WTC11 (cell line): ENCODE results near the gene KHK. TPM values are rescaled to one million over a fixed set of nuclear protein-coding genes. Genes with fewer than 3 reads are reported as not detected.

Experiments used
- ATAC-seq: fragments of 200-7000 bp; cut with Tn5 transposase; 2 replicates; pipeline ENCODE4 v1.10.0; 2021; ENCODE audit warnings: mild to moderate bottlenecking, moderate library complexity
- CTCF ChIA-PET: fragments of 300-600 bp; sonication (Branson Sonifier 250); formaldehyde crosslinking; loops from one replicate; lab custom pipeline; 2021; ENCODE audit warnings: antibody characterized with exemption; lab: Charles Lee
- POLR2A ChIA-PET: fragments of 350-600 bp; sonication (Branson Sonifier 250); formaldehyde crosslinking; loops from one replicate; lab custom pipeline; 2021; ENCODE audit warnings: antibody characterized with exemption; lab: Charles Lee
- DNase-seq: peaks from one replicate; pipeline ENCODE4 v3.0.0; 2021; ENCODE audit warnings: low spot score
- H3K27ac Mint-ChIP-seq: 2 replicates; pipeline ENCODE4 v1.8.0; 2021; ENCODE audit warnings: mixed read lengths
- H3K27me3 Mint-ChIP-seq: 2 replicates; pipeline ENCODE4 v1.8.0; 2021; ENCODE audit warnings: low read depth, mild to moderate bottlenecking, moderate library complexity, mixed read lengths
- H3K36me3 Mint-ChIP-seq: 2 replicates; pipeline ENCODE4 v1.8.0; 2021; ENCODE audit warnings: mixed read lengths
- H3K4me1 Mint-ChIP-seq: 2 replicates; pipeline ENCODE4 v1.8.0; 2022; ENCODE audit warnings: mixed read lengths
- H3K4me3 Mint-ChIP-seq: 2 replicates; pipeline ENCODE4 v1.8.0; 2021; ENCODE audit warnings: mild to moderate bottlenecking, moderate library complexity, mixed read lengths
- H3K9me3 Mint-ChIP-seq: 2 replicates; pipeline ENCODE4 v1.8.0; 2021; ENCODE audit warnings: mixed read lengths
- CREB1 ChIP-seq: sonication (generic); formaldehyde crosslinking; IDR thresholded peaks from 2 replicates; pipeline ENCODE4 v1.8.0; 2023; ENCODE audit warnings: mild to moderate bottlenecking, missing genetic modification reagents
- EMX1 ChIP-seq: fragments of 250-450 bp; sonication (Bioruptor Pico); IDR thresholded peaks from 2 replicates; pipeline ENCODE4 v1.8.0; 2021; ENCODE audit warnings: mild to moderate bottlenecking
- FOXK1 ChIP-seq: sonication (generic); formaldehyde crosslinking; IDR thresholded peaks from 2 replicates; pipeline ENCODE4 v1.8.0; 2022; ENCODE audit warnings: mild to moderate bottlenecking, moderate library complexity, missing genetic modification reagents
- GRHL2 ChIP-seq: fragments of 250-450 bp; sonication (Bioruptor Pico); IDR thresholded peaks from 2 replicates; pipeline ENCODE4 v1.8.0; 2022; ENCODE audit warnings: mild to moderate bottlenecking, moderate library complexity; ENCODE audit not compliant: insufficient replicate concordance, severe bottlenecking
- MYBL2 ChIP-seq: sonication (generic); formaldehyde crosslinking; IDR thresholded peaks from 2 replicates; pipeline ENCODE4 v1.8.1; 2023; ENCODE audit warnings: mild to moderate bottlenecking, moderate library complexity, missing genetic modification reagents
- NFE2L1 ChIP-seq: sonication (generic); formaldehyde crosslinking; IDR thresholded peaks from 2 replicates; pipeline ENCODE4 v1.8.1; 2023; ENCODE audit warnings: missing genetic modification reagents
- PRRX2 ChIP-seq: fragments of 250-450 bp; sonication (Bioruptor Pico); IDR thresholded peaks from 2 replicates; pipeline ENCODE4 v1.8.0; 2021; ENCODE audit warnings: mild to moderate bottlenecking
- SMAD3 ChIP-seq: sonication (generic); formaldehyde crosslinking; IDR thresholded peaks from 2 replicates; pipeline ENCODE4 v1.8.0; 2022; ENCODE audit warnings: missing genetic modification reagents, mild to moderate bottlenecking, borderline replicate concordance
- SMAD4 ChIP-seq: sonication (generic); formaldehyde crosslinking; IDR thresholded peaks from 2 replicates; pipeline ENCODE4 v1.8.0; 2022; ENCODE audit warnings: mild to moderate bottlenecking, missing genetic modification reagents
- TEAD4 ChIP-seq: sonication (generic); formaldehyde crosslinking; IDR thresholded peaks from 2 replicates; pipeline ENCODE4 v1.8.0; 2022; ENCODE audit warnings: mild to moderate bottlenecking, missing genetic modification reagents
- ZNF263 ChIP-seq: sonication (generic); formaldehyde crosslinking; IDR thresholded peaks from 2 replicates; pipeline ENCODE4 v1.8.1; 2022; ENCODE audit warnings: low read depth, mild to moderate bottlenecking, moderate library complexity, missing genetic modification reagents
- ZNF317 ChIP-seq: sonication (generic); formaldehyde crosslinking; IDR thresholded peaks from 2 replicates; pipeline ENCODE4 v1.8.1; 2023; ENCODE audit warnings: low read depth, mild to moderate bottlenecking, moderate library complexity, missing genetic modification reagents, borderline replicate concordance
- total RNA-seq: library from RNA; stranded (reverse); gene quantifications from 3 replicates; pipeline ENCODE4 v1.2.3, GENCODE V29; 2021
- TF ChIP-seq, protein P1 (sequence below): fragments of 250-450 bp; sonication (Bioruptor Pico); IDR thresholded peaks from 2 replicates; pipeline ENCODE4 v1.8.0; 2021; ENCODE audit warnings: mild to moderate bottlenecking
- TF ChIP-seq, protein P2 (sequence below): sonication (generic); formaldehyde crosslinking; IDR thresholded peaks from 2 replicates; pipeline ENCODE4 v1.8.1; 2023; ENCODE audit warnings: mild to moderate bottlenecking, missing genetic modification reagents, borderline replicate concordance
- TF ChIP-seq, protein P3 (sequence below): sonication (generic); formaldehyde crosslinking; IDR thresholded peaks from 2 replicates; pipeline ENCODE4 v1.8.1; 2023; ENCODE audit warnings: mild to moderate bottlenecking, missing genetic modification reagents
- TF ChIP-seq, protein P4 (sequence below): sonication (generic); formaldehyde crosslinking; IDR thresholded peaks from 2 replicates; pipeline ENCODE4 v1.8.1; 2023; ENCODE audit warnings: mild to moderate bottlenecking, missing genetic modification reagents, moderate library complexity
- TF ChIP-seq, protein P5 (sequence below): sonication (generic); formaldehyde crosslinking; IDR thresholded peaks from 2 replicates; pipeline ENCODE4 v1.8.0; 2022; ENCODE audit warnings: mild to moderate bottlenecking, missing genetic modification reagents
- TF ChIP-seq, protein P6 (sequence below): sonication (generic); formaldehyde crosslinking; IDR thresholded peaks from 2 replicates; pipeline ENCODE4 v1.8.0; 2022; ENCODE audit warnings: mild to moderate bottlenecking, missing genetic modification reagents
- TF ChIP-seq, protein P7 (sequence below): fragments of 250-450 bp; sonication (Bioruptor Pico); conservative IDR thresholded peaks from 2 replicates; pipeline ENCODE4 v1.9.0; 2021; ENCODE audit warnings: mild to moderate bottlenecking
- TF ChIP-seq, protein P8 (sequence below): sonication (generic); formaldehyde crosslinking; IDR thresholded peaks from 2 replicates; pipeline ENCODE4 v1.8.0; 2022; ENCODE audit warnings: missing genetic modification reagents

KHK gene
- total RNA-seq, 1 experiment from 2014 or later: 17.4 TPM

DNA sequence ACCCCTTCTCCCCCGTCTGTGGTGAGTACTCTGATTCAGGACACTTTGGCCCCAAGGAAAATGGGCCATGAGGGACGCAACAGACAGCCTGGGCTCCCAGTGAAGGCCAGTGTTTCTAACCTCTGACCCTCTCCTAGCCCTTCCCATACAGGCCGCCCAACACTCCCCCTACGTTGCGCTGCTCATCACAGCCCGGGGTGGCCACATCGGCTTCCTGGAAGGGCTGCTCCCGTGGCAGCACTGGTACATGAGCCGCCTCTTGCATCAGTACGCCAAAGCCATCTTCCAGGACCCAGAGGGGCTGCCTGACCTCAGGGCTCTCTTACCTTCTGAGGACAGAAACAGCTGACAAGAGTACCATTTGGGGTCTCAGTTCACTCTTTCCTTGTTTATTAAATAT lies 43.8 kb downstream of the KHK start:
- no peak for DNase-seq
- Mint-ChIP-seq H3K27ac (no peak overlapping the region), H3K4me1 (peaks cover 14% of the 10 kb centered on the region), H3K27me3 (peaks cover 2% of the 10 kb centered on the region; the same call in 1 of the 2 replicates), H3K4me3 (no peak overlapping the region), H3K36me3 (peaks cover 21% of the 10 kb centered on the region), H3K9me3 (no peaks in the 10 kb centered on the region)
- ChIA-PET POLR2A (no interaction called here), CTCF (no interaction called here)
- TF ChIP-seq PRRX2: no peak
- TF ChIP-seq SMAD4 (CRISPR knock-in tag): no peak
- no peak for TF ChIP-seq GRHL2 (CRISPR knock-in tag)
- TF ChIP-seq CREB1 (CRISPR knock-in tag): no peak
- no peak for TF ChIP-seq EMX1
- TF ChIP-seq, protein P1, sequence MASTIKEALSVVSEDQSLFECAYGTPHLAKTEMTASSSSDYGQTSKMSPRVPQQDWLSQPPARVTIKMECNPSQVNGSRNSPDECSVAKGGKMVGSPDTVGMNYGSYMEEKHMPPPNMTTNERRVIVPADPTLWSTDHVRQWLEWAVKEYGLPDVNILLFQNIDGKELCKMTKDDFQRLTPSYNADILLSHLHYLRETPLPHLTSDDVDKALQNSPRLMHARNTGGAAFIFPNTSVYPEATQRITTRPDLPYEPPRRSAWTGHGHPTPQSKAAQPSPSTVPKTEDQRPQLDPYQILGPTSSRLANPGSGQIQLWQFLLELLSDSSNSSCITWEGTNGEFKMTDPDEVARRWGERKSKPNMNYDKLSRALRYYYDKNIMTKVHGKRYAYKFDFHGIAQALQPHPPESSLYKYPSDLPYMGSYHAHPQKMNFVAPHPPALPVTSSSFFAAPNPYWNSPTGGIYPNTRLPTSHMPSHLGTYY (CRISPR knock-in tag): no peak
- TF ChIP-seq, protein P2, sequence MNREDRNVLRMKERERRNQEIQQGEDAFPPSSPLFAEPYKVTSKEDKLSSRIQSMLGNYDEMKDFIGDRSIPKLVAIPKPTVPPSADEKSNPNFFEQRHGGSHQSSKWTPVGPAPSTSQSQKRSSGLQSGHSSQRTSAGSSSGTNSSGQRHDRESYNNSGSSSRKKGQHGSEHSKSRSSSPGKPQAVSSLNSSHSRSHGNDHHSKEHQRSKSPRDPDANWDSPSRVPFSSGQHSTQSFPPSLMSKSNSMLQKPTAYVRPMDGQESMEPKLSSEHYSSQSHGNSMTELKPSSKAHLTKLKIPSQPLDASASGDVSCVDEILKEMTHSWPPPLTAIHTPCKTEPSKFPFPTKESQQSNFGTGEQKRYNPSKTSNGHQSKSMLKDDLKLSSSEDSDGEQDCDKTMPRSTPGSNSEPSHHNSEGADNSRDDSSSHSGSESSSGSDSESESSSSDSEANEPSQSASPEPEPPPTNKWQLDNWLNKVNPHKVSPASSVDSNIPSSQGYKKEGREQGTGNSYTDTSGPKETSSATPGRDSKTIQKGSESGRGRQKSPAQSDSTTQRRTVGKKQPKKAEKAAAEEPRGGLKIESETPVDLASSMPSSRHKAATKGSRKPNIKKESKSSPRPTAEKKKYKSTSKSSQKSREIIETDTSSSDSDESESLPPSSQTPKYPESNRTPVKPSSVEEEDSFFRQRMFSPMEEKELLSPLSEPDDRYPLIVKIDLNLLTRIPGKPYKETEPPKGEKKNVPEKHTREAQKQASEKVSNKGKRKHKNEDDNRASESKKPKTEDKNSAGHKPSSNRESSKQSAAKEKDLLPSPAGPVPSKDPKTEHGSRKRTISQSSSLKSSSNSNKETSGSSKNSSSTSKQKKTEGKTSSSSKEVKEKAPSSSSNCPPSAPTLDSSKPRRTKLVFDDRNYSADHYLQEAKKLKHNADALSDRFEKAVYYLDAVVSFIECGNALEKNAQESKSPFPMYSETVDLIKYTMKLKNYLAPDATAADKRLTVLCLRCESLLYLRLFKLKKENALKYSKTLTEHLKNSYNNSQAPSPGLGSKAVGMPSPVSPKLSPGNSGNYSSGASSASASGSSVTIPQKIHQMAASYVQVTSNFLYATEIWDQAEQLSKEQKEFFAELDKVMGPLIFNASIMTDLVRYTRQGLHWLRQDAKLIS (CRISPR knock-in tag): no peak
- no peak for TF ChIP-seq NFE2L1
- TF ChIP-seq, protein P3, sequence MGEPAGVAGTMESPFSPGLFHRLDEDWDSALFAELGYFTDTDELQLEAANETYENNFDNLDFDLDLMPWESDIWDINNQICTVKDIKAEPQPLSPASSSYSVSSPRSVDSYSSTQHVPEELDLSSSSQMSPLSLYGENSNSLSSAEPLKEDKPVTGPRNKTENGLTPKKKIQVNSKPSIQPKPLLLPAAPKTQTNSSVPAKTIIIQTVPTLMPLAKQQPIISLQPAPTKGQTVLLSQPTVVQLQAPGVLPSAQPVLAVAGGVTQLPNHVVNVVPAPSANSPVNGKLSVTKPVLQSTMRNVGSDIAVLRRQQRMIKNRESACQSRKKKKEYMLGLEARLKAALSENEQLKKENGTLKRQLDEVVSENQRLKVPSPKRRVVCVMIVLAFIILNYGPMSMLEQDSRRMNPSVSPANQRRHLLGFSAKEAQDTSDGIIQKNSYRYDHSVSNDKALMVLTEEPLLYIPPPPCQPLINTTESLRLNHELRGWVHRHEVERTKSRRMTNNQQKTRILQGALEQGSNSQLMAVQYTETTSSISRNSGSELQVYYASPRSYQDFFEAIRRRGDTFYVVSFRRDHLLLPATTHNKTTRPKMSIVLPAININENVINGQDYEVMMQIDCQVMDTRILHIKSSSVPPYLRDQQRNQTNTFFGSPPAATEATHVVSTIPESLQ (CRISPR knock-in tag): no peak
- TF ChIP-seq, protein P4, sequence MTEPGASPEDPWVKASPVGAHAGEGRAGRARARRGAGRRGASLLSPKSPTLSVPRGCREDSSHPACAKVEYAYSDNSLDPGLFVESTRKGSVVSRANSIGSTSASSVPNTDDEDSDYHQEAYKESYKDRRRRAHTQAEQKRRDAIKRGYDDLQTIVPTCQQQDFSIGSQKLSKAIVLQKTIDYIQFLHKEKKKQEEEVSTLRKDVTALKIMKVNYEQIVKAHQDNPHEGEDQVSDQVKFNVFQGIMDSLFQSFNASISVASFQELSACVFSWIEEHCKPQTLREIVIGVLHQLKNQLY (CRISPR knock-in tag): no peak
- TF ChIP-seq MYBL2: no peak
- TF ChIP-seq, protein P5, sequence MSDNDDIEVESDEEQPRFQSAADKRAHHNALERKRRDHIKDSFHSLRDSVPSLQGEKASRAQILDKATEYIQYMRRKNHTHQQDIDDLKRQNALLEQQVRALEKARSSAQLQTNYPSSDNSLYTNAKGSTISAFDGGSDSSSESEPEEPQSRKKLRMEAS (CRISPR knock-in tag): no peak
- TF ChIP-seq, protein P6, sequence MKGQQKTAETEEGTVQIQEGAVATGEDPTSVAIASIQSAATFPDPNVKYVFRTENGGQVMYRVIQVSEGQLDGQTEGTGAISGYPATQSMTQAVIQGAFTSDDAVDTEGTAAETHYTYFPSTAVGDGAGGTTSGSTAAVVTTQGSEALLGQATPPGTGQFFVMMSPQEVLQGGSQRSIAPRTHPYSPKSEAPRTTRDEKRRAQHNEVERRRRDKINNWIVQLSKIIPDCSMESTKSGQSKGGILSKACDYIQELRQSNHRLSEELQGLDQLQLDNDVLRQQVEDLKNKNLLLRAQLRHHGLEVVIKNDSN (CRISPR knock-in tag): no peak
- TF ChIP-seq TEAD4 (CRISPR knock-in tag): no peak
- TF ChIP-seq SMAD3 (CRISPR knock-in tag): no peak
- no peak for TF ChIP-seq ZNF263
- ATAC-seq: no peak

DNA sequence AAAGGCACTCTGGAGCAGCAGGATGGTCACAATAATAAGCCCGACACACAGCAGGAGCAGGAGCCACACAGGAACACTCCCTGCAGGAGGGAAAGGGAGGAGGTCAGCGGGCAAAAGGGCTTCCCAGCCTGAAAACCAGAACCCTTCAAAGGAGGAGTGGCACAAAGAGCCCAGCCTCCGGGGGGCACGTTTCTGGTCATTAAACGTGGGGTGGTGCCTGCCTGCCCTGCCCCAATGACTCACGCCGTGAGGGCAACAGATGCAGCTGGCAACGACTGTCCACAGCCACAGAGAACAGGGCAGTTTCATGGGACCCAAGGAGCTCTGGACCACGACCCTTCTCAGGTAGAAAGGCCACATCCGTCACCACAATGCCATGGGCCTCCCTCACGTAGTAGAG lies 44.9 kb downstream of the KHK start:
- ChIA-PET POLR2A (no interaction called here), CTCF (interaction anchor here (0.8 to 1.2 kb wide), 2 partner anchors 39 to 44 kb away, joined by 3 read pairs; partner anchors contain the start of gene KHK)
- Mint-ChIP-seq H3K9me3 (no peaks in the 10 kb centered on the region), H3K36me3 (peaks cover 21% of the 10 kb centered on the region), H3K4me1 (peaks cover 14% of the 10 kb centered on the region), H3K27me3 (no peaks in the 10 kb centered on the region; the same call in 1 of the 2 replicates), H3K4me3 (no peak overlapping the region), H3K27ac (no peak overlapping the region)
- no peak for DNase-seq
- ATAC-seq: no peak
- TF ChIP-seq GRHL2 (CRISPR knock-in tag) (no peak), FOXK1 (CRISPR knock-in tag) (no peak), ZNF317 (CRISPR knock-in tag) (no peak)
- TF ChIP-seq, protein P7, sequence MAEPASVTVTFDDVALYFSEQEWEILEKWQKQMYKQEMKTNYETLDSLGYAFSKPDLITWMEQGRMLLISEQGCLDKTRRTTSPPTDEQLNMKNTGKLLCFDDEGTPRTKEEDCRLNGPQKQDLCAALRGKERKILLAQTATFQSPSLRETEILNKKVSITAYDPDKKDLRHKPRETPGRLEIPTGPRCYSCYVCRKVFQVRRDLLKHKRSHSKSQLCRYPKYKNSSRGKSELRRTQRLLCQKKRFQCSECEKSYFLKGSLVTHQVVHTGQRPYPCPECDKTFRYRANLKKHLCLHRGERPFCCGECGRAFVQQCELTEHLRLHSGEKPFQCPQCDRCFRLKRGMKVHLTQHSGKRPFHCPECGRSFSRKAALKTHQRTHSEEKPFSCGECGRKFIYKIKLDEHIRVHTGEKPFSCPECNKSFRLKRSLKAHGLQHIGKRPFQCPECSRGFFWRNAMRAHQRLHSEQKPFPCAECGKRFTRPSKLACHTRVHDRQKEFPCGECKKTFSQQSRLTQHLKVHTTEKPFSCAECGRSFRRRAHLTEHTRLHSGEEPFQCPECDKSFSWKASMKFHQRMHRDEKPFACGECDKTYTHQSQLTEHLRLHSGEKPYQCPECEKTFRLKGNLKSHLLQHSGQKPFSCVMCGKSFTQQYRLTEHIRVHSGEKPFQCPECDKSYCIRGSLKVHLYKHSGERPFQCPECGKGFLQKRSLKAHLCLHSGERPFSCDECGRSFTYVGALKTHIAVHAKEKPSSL (CRISPR knock-in tag): no peak
- TF ChIP-seq, protein P8, sequence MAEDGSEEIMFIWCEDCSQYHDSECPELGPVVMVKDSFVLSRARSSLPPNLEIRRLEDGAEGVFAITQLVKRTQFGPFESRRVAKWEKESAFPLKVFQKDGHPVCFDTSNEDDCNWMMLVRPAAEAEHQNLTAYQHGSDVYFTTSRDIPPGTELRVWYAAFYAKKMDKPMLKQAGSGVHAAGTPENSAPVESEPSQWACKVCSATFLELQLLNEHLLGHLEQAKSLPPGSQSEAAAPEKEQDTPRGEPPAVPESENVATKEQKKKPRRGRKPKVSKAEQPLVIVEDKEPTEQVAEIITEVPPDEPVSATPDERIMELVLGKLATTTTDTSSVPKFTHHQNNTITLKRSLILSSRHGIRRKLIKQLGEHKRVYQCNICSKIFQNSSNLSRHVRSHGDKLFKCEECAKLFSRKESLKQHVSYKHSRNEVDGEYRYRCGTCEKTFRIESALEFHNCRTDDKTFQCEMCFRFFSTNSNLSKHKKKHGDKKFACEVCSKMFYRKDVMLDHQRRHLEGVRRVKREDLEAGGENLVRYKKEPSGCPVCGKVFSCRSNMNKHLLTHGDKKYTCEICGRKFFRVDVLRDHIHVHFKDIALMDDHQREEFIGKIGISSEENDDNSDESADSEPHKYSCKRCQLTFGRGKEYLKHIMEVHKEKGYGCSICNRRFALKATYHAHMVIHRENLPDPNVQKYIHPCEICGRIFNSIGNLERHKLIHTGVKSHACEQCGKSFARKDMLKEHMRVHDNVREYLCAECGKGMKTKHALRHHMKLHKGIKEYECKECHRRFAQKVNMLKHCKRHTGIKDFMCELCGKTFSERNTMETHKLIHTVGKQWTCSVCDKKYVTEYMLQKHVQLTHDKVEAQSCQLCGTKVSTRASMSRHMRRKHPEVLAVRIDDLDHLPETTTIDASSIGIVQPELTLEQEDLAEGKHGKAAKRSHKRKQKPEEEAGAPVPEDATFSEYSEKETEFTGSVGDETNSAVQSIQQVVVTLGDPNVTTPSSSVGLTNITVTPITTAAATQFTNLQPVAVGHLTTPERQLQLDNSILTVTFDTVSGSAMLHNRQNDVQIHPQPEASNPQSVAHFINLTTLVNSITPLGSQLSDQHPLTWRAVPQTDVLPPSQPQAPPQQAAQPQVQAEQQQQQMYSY: no peak
